HT1080 (cell line): ENCODE measurements around the gene ANAPC4. TPM values are rescaled to one million over a fixed set of nuclear protein-coding genes. Genes with fewer than 3 reads are reported as not detected.
"Not testable (repeated sequence)": the region's sequence is repeated elsewhere in the genome, so short reads cannot be mapped to it uniquely, and the experiment has no call there.

Source experiments
- DNase-seq: peaks from one replicate; pipeline ENCODE4 v3.0.0-alpha.2; 2015; ENCODE audit warnings: low read depth
- polyA plus RNA-seq, 2 experiments: library from polyadenylated mRNA; depleted of rRNA; stranded (reverse); fragments of >200 nt; gene quantifications; 2 replicates each; pipeline ENCODE4 v1.2.3, GENCODE V29; 2015
- total RNA-seq: library from RNA; depleted of rRNA; stranded (reverse); fragments of >200 nt; shearing (Covaris generic); gene quantifications from 2 replicates; pipeline ENCODE4 v1.2.3, GENCODE V29; 2014; rRNA removed

The ANAPC4 gene
- 19.5 and 27.5 TPM in 2 replicates for total RNA-seq
- polyA plus RNA-seq (2015; cell fraction: cytosol; rRNA removed) = 13.3 and 14.5 TPM in 2 replicates
- 49.5 and 55.2 TPM in 2 replicates for polyA plus RNA-seq (2015; cell fraction: nucleus; rRNA removed)

GRCh38 chr4:25376754-25377571 is at the start of gene ANAPC4:
Gene ANAPC4, plus strand, starts transcription at chr4:25377263. Its CDS starts 165 bp downstream, at chr4:25377428.
- DNase-seq = peak; percentile 85

- not testable (repeated sequence) for DNase-seq
These were observed 48.6 kb upstream of the ANAPC4 start for GRCh38 chr4:25328463-25328862.

GRCh38 chr4:25330335-25330734 is 46.7 kb upstream of the ANAPC4 start:
- no peak for DNase-seq

GRCh38 chr4:25330905-25331808 is 45.9 kb upstream of the ANAPC4 start:
- no peak for DNase-seq

GRCh38 chr4:25343671-25344070 is 33.4 kb upstream of the ANAPC4 start:
- DNase-seq = peak; percentile 34

- DNase-seq = no peak
These were observed 31.3 kb upstream of the ANAPC4 start for GRCh38 chr4:25345744-25346143.

- DNase-seq = no peak
These were observed 30.1 kb upstream of the ANAPC4 start for GRCh38 chr4:25346913-25347312.

GRCh38 chr4:25347473-25347872 is 29.6 kb upstream of the ANAPC4 start:
- no peak for DNase-seq

- DNase-seq = no peak
These were observed 29.1 kb upstream of the ANAPC4 start for GRCh38 chr4:25347971-25348370.

- DNase-seq = peak; percentile 7
These were observed 26.5 kb upstream of the ANAPC4 start for GRCh38 chr4:25350561-25350960.

GRCh38 chr4:25351777-25352416 is 25.2 kb upstream of the ANAPC4 start:
- DNase-seq = peak; percentile 89

- no peak for DNase-seq
These were observed 21.0 kb upstream of the ANAPC4 start for GRCh38 chr4:25356068-25356467.

GRCh38 chr4:25358515-25359275 is 18.4 kb upstream of the ANAPC4 start:
- DNase-seq = no peak

GRCh38 chr4:25361253-25361652 is 15.8 kb upstream of the ANAPC4 start:
- no peak for DNase-seq

- peak; percentile 44 for DNase-seq
These were observed 9.9 kb upstream of the ANAPC4 start for GRCh38 chr4:25367004-25367621.

GRCh38 chr4:25367877-25368276 is 9.2 kb upstream of the ANAPC4 start:
- DNase-seq = no peak

GRCh38 chr4:25368315-25368714 is 8.7 kb upstream of the ANAPC4 start:
- DNase-seq = no peak

GRCh38 chr4:25370242-25370641 is 6.8 kb upstream of the ANAPC4 start:
- no peak for DNase-seq

- not testable (repeated sequence) for DNase-seq
These were observed 4.5 kb upstream of the ANAPC4 start for GRCh38 chr4:25372549-25372948.
